OCI-LY7 (cell line): ENCODE data around the gene KIFC1. TPM values are rescaled to one million over a fixed set of nuclear protein-coding genes. Genes with fewer than 3 reads are reported as not detected.
A peak's percentile ranks its signal among the peaks of the same experiment; 100 is the strongest.

Source experiments
- BruUV-seq: library from RNA; stranded (reverse); fragments of 400-500 nt; replicated peaks from 2 replicates; lab custom pipeline; 2021; lab: Mats Ljungman, UMichigan
- CTCF ChIA-PET: fragments of 300-600 bp; sonication (Branson Sonifier 250); formaldehyde crosslinking; loops from one replicate; lab custom pipeline; 2022; ENCODE audit warnings: antibody characterized with exemption; ENCODE audit not compliant: unreplicated experiment; lab: Charles Lee
- POLR2A ChIA-PET: fragments of 300-600 bp; sonication (Branson Sonifier 250); formaldehyde crosslinking; loops from one replicate; lab custom pipeline; 2022; ENCODE audit warnings: antibody characterized with exemption; lab: Charles Lee
- DNase-seq: peaks from one replicate; pipeline ENCODE4 v3.0.0-alpha.2; 2015; ENCODE audit warnings: low spot score
- H2AFZ ChIP-seq: fragments of 200-600 bp; sonication (generic), shearing (Covaris generic); 2 replicates; pipeline ENCODE4 v1.6.1; 2014; ENCODE audit warnings: mild to moderate bottlenecking, antibody characterized with exemption, low read length, moderate library complexity
- H3K27ac ChIP-seq: fragments of 200-600 bp; sonication (generic); 2 replicates; pipeline ENCODE4 v1.5.1; 2014; ENCODE audit warnings: mixed run types, low read depth, mild to moderate bottlenecking, moderate library complexity, low read length, inconsistent platforms; ENCODE audit not compliant: poor library complexity, severe bottlenecking
- H3K36me3 ChIP-seq: fragments of 200-600 bp; sonication (generic); 2 replicates; pipeline ENCODE4 v1.6.1; 2014; ENCODE audit warnings: mild to moderate bottlenecking, antibody characterized with exemption, low read length, moderate library complexity, mixed read lengths; ENCODE audit not compliant: insufficient read depth
- H3K4me1 ChIP-seq: fragments of 200-600 bp; sonication (generic); 2 replicates; pipeline ENCODE4 v1.5.1; 2014; ENCODE audit warnings: mild to moderate bottlenecking, low read length; ENCODE audit not compliant: insufficient read depth, poor library complexity, severe bottlenecking
- H3K4me2 ChIP-seq: fragments of 200-600 bp; sonication (generic); 2 replicates; pipeline ENCODE4 v1.6.1; 2014; ENCODE audit warnings: mild to moderate bottlenecking, low read length
- H3K4me3 ChIP-seq: fragments of 200-600 bp; sonication (generic); 2 replicates; pipeline ENCODE4 v1.5.1; 2014; ENCODE audit warnings: mild to moderate bottlenecking, low read depth, low read length; ENCODE audit not compliant: poor library complexity, severe bottlenecking
- H3K79me2 ChIP-seq: fragments of 200-600 bp; sonication (generic); 2 replicates; pipeline ENCODE4 v1.6.1; 2016; ENCODE audit warnings: low read depth, mild to moderate bottlenecking, low read length, moderate library complexity, mixed read lengths; ENCODE audit not compliant: insufficient read depth
- H3K9me2 ChIP-seq: fragments of 200-600 bp; sonication (generic); 2 replicates; pipeline ENCODE4 v1.6.1; 2016; ENCODE audit warnings: mild to moderate bottlenecking, low read length, mixed read lengths; ENCODE audit not compliant: insufficient read depth
- H3K9me3 ChIP-seq: fragments of 200-600 bp; sonication (generic); 2 replicates; pipeline ENCODE4 v1.6.1; 2014; ENCODE audit warnings: mild to moderate bottlenecking, mixed run types, low read length, mixed read lengths
- H4K20me1 ChIP-seq: fragments of 200-600 bp; sonication (generic); 2 replicates; pipeline ENCODE4 v1.6.1; 2014; ENCODE audit warnings: mild to moderate bottlenecking, antibody characterized with exemption, low read length, moderate library complexity, mixed read lengths; ENCODE audit not compliant: insufficient read depth
- CTCF ChIP-seq: fragments of 200-600 bp; sonication (generic); conservative IDR thresholded peaks from 2 replicates; pipeline ENCODE4 v1.5.1; 2014; ENCODE audit warnings: mild to moderate bottlenecking, antibody characterized with exemption, low read length, moderate library complexity, mixed read lengths
- EZH2phosphoT487 ChIP-seq: fragments of 200-600 bp; sonication (generic); IDR thresholded peaks from 2 replicates; pipeline ENCODE4 v1.6.1; 2018; ENCODE audit warnings: low read depth, borderline replicate concordance, mild to moderate bottlenecking, mixed run types, antibody characterized with exemption, low read length, moderate library complexity, mixed read lengths
- intact Hi-C: fragments of 100-400 bp; cut with micrococcal nuclease; formaldehyde crosslinking; loops from one replicate; pipeline ENCODE4 v1.10.0; 2022; ENCODE audit not compliant: unreplicated experiment
- total RNA-seq, 2 experiments: library from RNA; depleted of rRNA in 1 of 2; stranded (reverse); fragments of >200 nt in 1 of 2; shearing (Covaris generic) in 1 of 2; gene quantifications; 2 replicates each; pipeline ENCODE4 v1.2.3, GENCODE V29; 2014 to 2022

KIFC1 gene
- total RNA-seq, 2 experiments from 2014 or later: 138 to 167 TPM

GRCh38 chr6:33380272-33380981 lies 11.2 kb upstream of the KIFC1 start:
- Histone ChIP-seq H3K27ac (no peak overlapping the region), H3K36me3 (no peaks in the 10 kb centered on the region), H3K4me3 (no peak overlapping the region), H3K9me2 (no peaks in the 10 kb centered on the region), H3K4me1 (no peaks in the 10 kb centered on the region), H3K9me3 (no peaks in the 10 kb centered on the region), H3K4me2 (no peak overlapping the region), H3K79me2 (no peaks in the 10 kb centered on the region), H2AFZ (no peak overlapping the region), H4K20me1 (no peaks in the 10 kb centered on the region)
- TF ChIP-seq EZH2phosphoT487: no peak
- no peak for TF ChIP-seq CTCF
- DNase-seq: no peak
- POLR2A ChIA-PET: no interaction called here
- BruUV-seq: no TSS peak
- intact Hi-C loops: no loop called here
- CTCF ChIA-PET: no interaction called here

GRCh38 chr6:33383427-33384185 lies 8.0 kb upstream of the KIFC1 start:
- intact Hi-C loops: no loop called here
- H3K79me2 ChIP-seq: no peaks in the 10 kb centered on the region
- H3K27ac ChIP-seq: no peak overlapping the region
- no peaks in the 10 kb centered on the region for H3K9me2 ChIP-seq
- CTCF ChIA-PET: no interaction called here
- BruUV-seq: no TSS peak
- POLR2A ChIA-PET: no interaction called here
- H3K4me2 ChIP-seq: no peak overlapping the region
- no peak overlapping the region for H3K4me3 ChIP-seq
- no peaks in the 10 kb centered on the region for H3K9me3 ChIP-seq
- H3K4me1 ChIP-seq: no peaks in the 10 kb centered on the region
- H3K36me3 ChIP-seq: no peaks in the 10 kb centered on the region
- DNase-seq: no peak
- H4K20me1 ChIP-seq: no peaks in the 10 kb centered on the region
- TF ChIP-seq CTCF (no peak), EZH2phosphoT487 (no peak)
- H2AFZ ChIP-seq: no peak overlapping the region

GRCh38 chr6:33384581-33385020 lies 7.0 kb upstream of the KIFC1 start:
- Histone ChIP-seq H3K27ac (no peak overlapping the region), H3K4me3 (no peak overlapping the region), H3K9me3 (no peaks in the 10 kb centered on the region), H3K4me1 (no peaks in the 10 kb centered on the region), H3K9me2 (no peaks in the 10 kb centered on the region), H3K79me2 (no peaks in the 10 kb centered on the region), H3K4me2 (no peak overlapping the region), H4K20me1 (no peaks in the 10 kb centered on the region), H2AFZ (no peak overlapping the region), H3K36me3 (no peaks in the 10 kb centered on the region)
- intact Hi-C loops: no loop called here
- TF ChIP-seq EZH2phosphoT487: no peak
- peak; percentile 22; the same call in 1 of the 2 replicates for TF ChIP-seq CTCF
- no TSS peak for BruUV-seq
- CTCF ChIA-PET: no interaction called here
- POLR2A ChIA-PET: no interaction called here
- DNase-seq: no peak
